Measurements from ENCODE around the gene PPFIA2. TPM values are rescaled to one million over a fixed set of nuclear protein-coding genes. Genes with fewer than 3 reads are reported as not detected.

PPFIA2 gene
- total RNA-seq (2022; extraction: Qiagen RNA extraction; ENCODE audit: low read depth) = 0.03 TPM in 1 of 5 replicates, not detected in the others

DNA sequence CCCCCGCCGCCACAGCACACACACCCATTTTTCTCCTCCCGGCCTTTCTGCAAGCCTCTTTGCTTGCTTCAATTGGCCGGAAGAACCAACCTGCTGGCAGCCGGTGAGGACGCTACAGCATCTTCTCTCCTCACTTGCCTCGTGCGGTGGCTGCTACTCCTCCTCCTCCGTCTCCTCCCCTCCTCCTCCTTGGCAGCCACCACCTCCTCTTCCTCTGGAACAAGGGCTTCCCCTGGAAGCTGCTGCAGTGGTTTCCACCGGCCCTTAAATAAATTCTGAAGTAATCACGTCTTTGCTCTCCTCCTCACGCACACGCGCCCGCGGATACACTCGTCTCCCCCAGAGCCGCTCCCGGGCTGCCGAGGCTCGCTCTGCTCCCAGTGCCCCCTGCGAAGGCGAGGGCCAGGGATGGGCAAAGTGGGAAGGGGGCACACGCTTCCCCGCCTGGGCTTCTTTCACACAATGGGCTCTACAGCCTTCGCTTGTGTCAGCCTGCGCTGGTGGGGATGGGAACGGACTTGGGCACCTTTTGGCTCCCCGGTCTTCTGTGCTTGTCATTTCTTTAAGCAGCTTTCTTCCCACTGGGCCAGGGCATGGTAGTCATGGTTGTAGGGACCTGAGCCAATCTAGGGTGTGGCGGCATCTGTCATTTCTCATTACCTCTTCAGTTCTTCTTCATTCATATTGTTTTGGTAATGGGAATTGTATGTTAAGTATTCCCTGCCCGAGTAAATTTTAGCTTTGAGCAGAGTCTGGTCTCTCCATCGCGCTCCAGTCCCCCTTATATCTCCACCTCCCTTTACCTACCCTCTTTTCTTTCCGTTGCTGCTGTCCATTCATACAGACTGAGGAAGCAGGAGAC lies at the start of gene PPFIA2:
Gene PPFIA2, minus strand, starts transcription at position 161 of the 862 bp plus-strand sequence.

All from A549 treated with DMSO at 1 μM for 4 hours (cell line).